T-cell (primary cell): ENCODE measurements around the gene EXOC4. TPM values are rescaled to one million over a fixed set of nuclear protein-coding genes. Genes with fewer than 3 reads are reported as not detected.

ENCODE experiments used
- ATAC-seq, 4 experiments: fragments of 200-7000 bp in 3 of 4; fragments of 150-1000 bp in 1 of 4; cut with Tn5 transposase; replicated peaks in 1 of 4; 1 replicate in 3 of 4; 2 replicates in 1 of 4; pipeline ENCODE4 v1.10.0; 2021; ENCODE audit warnings: moderate library complexity in 3 of 4, mild to moderate bottlenecking in 2 of 4, moderate number of reproducible peaks in 1 of 4
- CTCF ChIA-PET, 2 donors: fragments of 300-600 bp; sonication (Branson Sonifier 250); formaldehyde crosslinking; loops; one replicate each; lab custom pipeline; 2022; ENCODE audit warnings: antibody characterized with exemption in 2 of 2; lab: Charles Lee
- POLR2A ChIA-PET, 2 donors: fragments of 300-600 bp; sonication (Branson Sonifier 250); formaldehyde crosslinking; loops; one replicate each; lab custom pipeline; 2022; ENCODE audit warnings: antibody characterized with exemption in 2 of 2; lab: Charles Lee
- DNase-seq, 35 experiments: peaks; one replicate each; pipeline versions ENCODE4 v3.0.0 to v3.0.0-alpha.2; 2013 to 2023
- H3K27ac ChIP-seq: one replicate; pipeline ENCODE4 v1.5.1; 2013; ENCODE audit warnings: low read length
- H3K27me3 ChIP-seq, 2 experiments: replicated peaks in 1 of 2; 1 replicate in 1 of 2; 2 replicates in 1 of 2; pipeline versions ENCODE4 v1.6.1 to v1.7.0; 2013; ENCODE audit warnings: low read length in 1 of 2, mixed read lengths in 1 of 2; ENCODE audit not compliant: control insufficient read depth in 2 of 2, insufficient read depth in 2 of 2; ENCODE audit errors: extremely low read depth in 1 of 2
- H3K36me3 ChIP-seq, 2 donors: 1 replicate in 1 of 2; 2 replicates in 1 of 2; pipeline versions ENCODE4 v1.6.1 to v1.7.0; 2013; ENCODE audit warnings: low read length in 1 of 2; ENCODE audit not compliant: control insufficient read depth in 2 of 2, insufficient read depth in 1 of 2; ENCODE audit errors: extremely low read depth in 1 of 2
- H3K4me1 ChIP-seq, 2 experiments: 1 replicate in 1 of 2; 2 replicates in 1 of 2; pipeline versions ENCODE4 v1.6.1 to v1.7.0; 2013; ENCODE audit warnings: low read length in 2 of 2, mixed read lengths in 1 of 2; ENCODE audit not compliant: insufficient read depth in 2 of 2, control insufficient read depth in 1 of 2; ENCODE audit errors: extremely low read depth in 1 of 2
- H3K4me3 ChIP-seq, 2 donors: 1 replicate in 1 of 2; 2 replicates in 1 of 2; pipeline versions ENCODE4 v1.5.1 to v1.7.0; 2013; ENCODE audit warnings: mild to moderate bottlenecking in 2 of 2, low read length in 1 of 2, moderate library complexity in 1 of 2; ENCODE audit not compliant: control insufficient read depth in 1 of 2; ENCODE audit errors: extremely low read depth in 1 of 2
- H3K9me3 ChIP-seq: 2 replicates; pipeline ENCODE4 v1.7.0; 2013
- H3K27ac Mint-ChIP-seq, 2 donors: one replicate each; pipeline ENCODE4 v1.8.0; 2020 to 2021; ENCODE audit warnings: mild to moderate bottlenecking in 2 of 2, mixed read lengths in 2 of 2
- H3K27me3 Mint-ChIP-seq, 2 donors: one replicate each; pipeline ENCODE4 v1.8.0; 2021 to 2022; ENCODE audit warnings: mixed read lengths in 2 of 2
- H3K36me3 Mint-ChIP-seq: one replicate; pipeline ENCODE4 v1.8.0; 2021; ENCODE audit warnings: mixed read lengths
- H3K4me1 Mint-ChIP-seq, 3 donors: one replicate each; pipeline ENCODE4 v1.8.0; 2020 to 2022; ENCODE audit warnings: mixed read lengths in 3 of 3, mild to moderate bottlenecking in 1 of 3
- H3K4me3 Mint-ChIP-seq, 3 donors: one replicate each; pipeline ENCODE4 v1.8.0; 2020 to 2022; ENCODE audit warnings: mild to moderate bottlenecking in 3 of 3, mixed read lengths in 3 of 3, moderate library complexity in 3 of 3
- H3K9me3 Mint-ChIP-seq, 3 donors: one replicate each; pipeline ENCODE4 v1.8.0; 2020 to 2022; ENCODE audit warnings: mixed read lengths in 3 of 3
- WGBS: methylation state at CpG from one replicate; pipeline ENCODE4 v1.1.5; 2013; ENCODE audit warnings: missing lambda C conversion rate; ENCODE audit not compliant: insufficient coverage; 5-methylcytosine and 5-hydroxymethylcytosine counted together
- total RNA-seq, 35 experiments: library from RNA in 6 of 35; stranded (reverse) in 6 of 35; fragments of 120-200 nt in 1 of 35; gene quantifications; one replicate each; pipeline versions ENCODE4 v1.2.1 to v1.2.4 and lab custom pipeline; 2013 to 2026

EXOC4 gene
- total RNA-seq, 5 donors from 2014 or later (not counting 1 experiment from before 2014, with no cell fraction given) = 58.2 to 108 (median 64.8) TPM

- DNase-seq (no peak), ATAC-seq (no peak)
- 100% methylated on average over 1 of the region's 4 CpGs for WGBS
- peaks cover under 1 to 3% (median 3%) of the 10 kb centered on the region in 3 donors for H3K9me3 Mint-ChIP-seq
- ChIA-PET CTCF (no interaction called here), POLR2A (no interaction called here)
- H3K4me1 Mint-ChIP-seq = no peaks in the 10 kb centered on the region
- H3K9me3 ChIP-seq = no peaks in the 10 kb centered on the region
- H3K4me3 ChIP-seq = no peak overlapping the region
- no peaks in the 10 kb centered on the region for H3K27me3 Mint-ChIP-seq
- no peak overlapping the region for H3K27ac ChIP-seq
- no peaks in the 10 kb centered on the region for H3K27me3 ChIP-seq
- H3K36me3 ChIP-seq = no peaks in the 10 kb centered on the region
- H3K36me3 Mint-ChIP-seq = peaks cover 39% of the 10 kb centered on the region
- no peaks in the 10 kb centered on the region for H3K4me1 ChIP-seq
- H3K4me3 Mint-ChIP-seq = no peak overlapping the region
- no peak overlapping the region for H3K27ac Mint-ChIP-seq
These were observed 657.9 kb downstream of the EXOC4 start for GRCh38 chr7:133910761-133911160.

- H3K4me3 ChIP-seq = no peak overlapping the region
- ChIA-PET CTCF (no interaction called here), POLR2A (interaction anchor here in 1 of 2 donors (0.6 kb wide), 1 partner anchor 592 kb away, joined by 11 read pairs; no protein-coding TSS in a partner anchor)
- no peaks in the 10 kb centered on the region for H3K27me3 ChIP-seq
- no peaks in the 10 kb centered on the region for H3K9me3 ChIP-seq
- ATAC-seq (no peak), DNase-seq (no peak)
- whole genome bisulfite sequencing = 80% methylated on average over 2 of the region's 2 CpGs
- Mint-ChIP-seq H3K4me1 (no peaks in the 10 kb centered on the region), H3K4me3 (no peak overlapping the region), H3K9me3 (peaks cover 0 to 3% (median 3%) of the 10 kb centered on the region in 3 donors), H3K27me3 (no peaks in the 10 kb centered on the region), H3K36me3 (peaks cover 38% of the 10 kb centered on the region), H3K27ac (no peak overlapping the region)
- H3K4me1 ChIP-seq = no peaks in the 10 kb centered on the region
- H3K36me3 ChIP-seq = no peaks in the 10 kb centered on the region
- H3K27ac ChIP-seq = no peak overlapping the region
These were observed 658.8 kb downstream of the EXOC4 start for GRCh38 chr7:133911724-133912123.

GRCh38 chr7:133912916-133913697 is 660.2 kb downstream of the EXOC4 start:
- Mint-ChIP-seq H3K9me3 (peaks cover 0 to 3% (median 3%) of the 10 kb centered on the region in 3 donors), H3K36me3 (peaks cover 45% of the 10 kb centered on the region), H3K4me3 (no peak overlapping the region), H3K27ac (no peak overlapping the region), H3K4me1 (no peaks in the 10 kb centered on the region), H3K27me3 (no peaks in the 10 kb centered on the region)
- H3K9me3 ChIP-seq = no peaks in the 10 kb centered on the region
- 77% methylated on average over 2 of the region's 2 CpGs for WGBS
- H3K4me1 ChIP-seq = no peaks in the 10 kb centered on the region
- no peak overlapping the region for H3K27ac ChIP-seq
- ChIA-PET CTCF (no interaction called here), POLR2A (no interaction called here)
- DNase-seq (no peak), ATAC-seq (no peak)
- no peak overlapping the region for H3K4me3 ChIP-seq
- no peaks in the 10 kb centered on the region for H3K27me3 ChIP-seq
- H3K36me3 ChIP-seq = peaks cover 0 to 4% of the 10 kb centered on the region in 2 donors

GRCh38 chr7:133916621-133917020 is 663.7 kb downstream of the EXOC4 start:
- Histone ChIP-seq H3K27me3 (no peaks in the 10 kb centered on the region), H3K4me3 (no peak overlapping the region), H3K27ac (no peak overlapping the region), H3K9me3 (peaks cover 2% of the 10 kb centered on the region), H3K4me1 (no peaks in the 10 kb centered on the region), H3K36me3 (peaks cover 0 to 6% of the 10 kb centered on the region in 2 donors)
- WGBS = no CpG with 5 or more reads among the region's 3 CpGs
- Mint-ChIP-seq H3K27ac (no peak overlapping the region), H3K4me3 (no peak overlapping the region), H3K9me3 (peaks cover 13 to 29% (median 27%) of the 10 kb centered on the region in 3 donors), H3K36me3 (peaks cover 55% of the 10 kb centered on the region), H3K4me1 (no peaks in the 10 kb centered on the region), H3K27me3 (no peaks in the 10 kb centered on the region)
- ChIA-PET POLR2A (no interaction called here), CTCF (no interaction called here)
- ATAC-seq (no peak), DNase-seq (no peak)

- DNase-seq = no peak
- H3K4me3 Mint-ChIP-seq = no peak overlapping the region
- H3K36me3 Mint-ChIP-seq = peaks cover 69% of the 10 kb centered on the region
- no peaks in the 10 kb centered on the region for H3K27me3 Mint-ChIP-seq
- Histone ChIP-seq H3K4me1 (no peaks in the 10 kb centered on the region), H3K4me3 (no peak overlapping the region), H3K27ac (no peak overlapping the region), H3K36me3 (peaks cover 0 to 6% of the 10 kb centered on the region in 2 donors), H3K9me3 (peaks cover 2% of the 10 kb centered on the region), H3K27me3 (no peaks in the 10 kb centered on the region)
- peaks cover 15 to 34% (median 30%) of the 10 kb centered on the region in 3 donors for H3K9me3 Mint-ChIP-seq
- no peaks in the 10 kb centered on the region for H3K4me1 Mint-ChIP-seq
- no peak for ATAC-seq
- CTCF ChIA-PET = interaction anchor here in 1 of 2 donors (1.1 kb wide), 1 partner anchor 10 kb away, joined by 3 read pairs; no protein-coding TSS in a partner anchor
- H3K27ac Mint-ChIP-seq = no peak overlapping the region
- POLR2A ChIA-PET = no interaction called here
These were observed 666.9 kb downstream of the EXOC4 start for GRCh38 chr7:133919810-133920209.

GRCh38 chr7:133921635-133922182 is 668.8 kb downstream of the EXOC4 start:
- POLR2A ChIA-PET = no interaction called here
- no peak for DNase-seq
- no peaks in the 10 kb centered on the region for H3K4me1 ChIP-seq
- CTCF ChIA-PET = no interaction called here
- Mint-ChIP-seq H3K4me3 (no peak overlapping the region), H3K36me3 (peaks cover 62% of the 10 kb centered on the region), H3K9me3 (peaks cover 15 to 34% (median 30%) of the 10 kb centered on the region in 3 donors), H3K27ac (no peak overlapping the region), H3K27me3 (no peaks in the 10 kb centered on the region), H3K4me1 (no peaks in the 10 kb centered on the region)
- H3K4me3 ChIP-seq = no peak overlapping the region
- H3K36me3 ChIP-seq = peaks cover 0 to 6% of the 10 kb centered on the region in 2 donors
- ATAC-seq = no peak
- H3K9me3 ChIP-seq = peaks cover 2% of the 10 kb centered on the region
- no peaks in the 10 kb centered on the region for H3K27me3 ChIP-seq
- no peak overlapping the region for H3K27ac ChIP-seq
